Thoracic aorta (tissue), 2 donors: ENCODE measurements around the gene SH3RF2. TPM values are rescaled to one million over a fixed set of nuclear protein-coding genes. Genes with fewer than 3 reads are reported as not detected.

Experiments used
- ATAC-seq: fragments of 150-250 bp; one replicate; pipeline ENCODE4 v1.8.0; 2017; ENCODE audit warnings: low read depth; ENCODE audit not compliant: insufficient number of reproducible peaks, low FRiP score
- DNase-seq: peaks from one replicate; pipeline ENCODE4 v3.0.0-alpha.2; 2020; ENCODE audit warnings: low spot score
- H3K27ac ChIP-seq, 2 donors: fragments of 200-600 bp; sonication (generic); 1 replicate in 1 of 2; 2 replicates in 1 of 2; pipeline ENCODE4 v1.5.1; 2016; ENCODE audit warnings: mild to moderate bottlenecking in 2 of 2, moderate library complexity in 2 of 2
- H3K27me3 ChIP-seq: fragments of 200-600 bp; sonication (generic); replicated peaks from 2 replicates; pipeline ENCODE4 v1.6.0; 2016; ENCODE audit warnings: mild to moderate bottlenecking; ENCODE audit not compliant: insufficient read depth
- H3K36me3 ChIP-seq: fragments of 200-600 bp; sonication (generic); one replicate; pipeline ENCODE4 v1.5.1; 2016
- H3K4me1 ChIP-seq, 2 donors: fragments of 200-600 bp; sonication (generic); 1 replicate in 1 of 2; 2 replicates in 1 of 2; pipeline versions ENCODE4 v1.5.1 to v1.6.0; 2016; ENCODE audit warnings: low read depth in 2 of 2, mild to moderate bottlenecking in 1 of 2; ENCODE audit not compliant: control insufficient read depth in 1 of 2
- H3K4me3 ChIP-seq: fragments of 200-600 bp; sonication (generic); 2 replicates; pipeline ENCODE4 v1.5.1; 2016; ENCODE audit warnings: mild to moderate bottlenecking
- H3K9me3 ChIP-seq: fragments of 200-600 bp; sonication (generic); 2 replicates; pipeline ENCODE4 v1.5.1; 2016
- CTCF ChIP-seq: fragments of 200-600 bp; sonication (generic); IDR thresholded peaks from one replicate; pipeline ENCODE4 v1.5.1; 2019; ENCODE audit warnings: antibody characterized with exemption
- total RNA-seq, 2 donors: library from RNA; depleted of rRNA; stranded (reverse); fragments of >200 nt; gene quantifications; one replicate each; pipeline versions ENCODE4 v1.1.0 to v1.2.3, GENCODE V29; 2016

Gene SH3RF2
- total RNA-seq, 2 donors from 2014 or later, result 8.1 to 16.4 TPM

- peaks cover 7 to 22% of the 10 kb centered on the region in 2 donors for H3K4me1 ChIP-seq
- ATAC-seq (no peak), DNase-seq (no peak)
- no peak overlapping the region for H3K4me3 ChIP-seq
- no peaks in the 10 kb centered on the region for H3K27me3 ChIP-seq
- H3K36me3 ChIP-seq, result no peaks in the 10 kb centered on the region
- H3K27ac ChIP-seq, result no peak overlapping the region
- no peaks in the 10 kb centered on the region for H3K9me3 ChIP-seq
- TF ChIP-seq CTCF, result no peak
Observed at GRCh38 chr5:146072595-146072994, 136.2 kb downstream of the SH3RF2 start.

GRCh38 chr5:146073239-146073900, 137.0 kb downstream of the SH3RF2 start:
- H3K4me1 ChIP-seq, result peaks cover 7 to 22% of the 10 kb centered on the region in 2 donors
- no peak for DNase-seq
- TF ChIP-seq CTCF, result no peak

GRCh38 chr5:146076028-146076427, 139.7 kb downstream of the SH3RF2 start:
- no peak for DNase-seq
- Histone ChIP-seq H3K9me3 (no peaks in the 10 kb centered on the region), H3K4me3 (no peak overlapping the region), H3K27ac (no peak overlapping the region), H3K36me3 (no peaks in the 10 kb centered on the region), H3K27me3 (no peaks in the 10 kb centered on the region), H3K4me1 (peaks cover 7 to 15% of the 10 kb centered on the region in 2 donors)
- ATAC-seq, result no peak
- no peak for TF ChIP-seq CTCF

More at GRCh38 chr5:146073239-146073900, 137.0 kb downstream of the SH3RF2 start:
- H3K4me3 ChIP-seq, result no peak overlapping the region
- H3K9me3 ChIP-seq, result no peaks in the 10 kb centered on the region
- no peaks in the 10 kb centered on the region for H3K27me3 ChIP-seq
- ATAC-seq, result no peak
- H3K36me3 ChIP-seq, result no peaks in the 10 kb centered on the region
- H3K27ac ChIP-seq, result no peak overlapping the region

GRCh38 chr5:146076455-146076854, 140.1 kb downstream of the SH3RF2 start:
- Histone ChIP-seq H3K36me3 (no peaks in the 10 kb centered on the region), H3K9me3 (no peaks in the 10 kb centered on the region), H3K27me3 (no peaks in the 10 kb centered on the region), H3K4me1 (peaks cover 6 to 11% of the 10 kb centered on the region in 2 donors), H3K4me3 (no peak overlapping the region), H3K27ac (no peak overlapping the region)
- no peak for ATAC-seq
- no peak for DNase-seq
- no peak for TF ChIP-seq CTCF

GRCh38 chr5:146078566-146078965, 142.2 kb downstream of the SH3RF2 start:
- no peaks in the 10 kb centered on the region for H3K9me3 ChIP-seq
- H3K27me3 ChIP-seq, result no peaks in the 10 kb centered on the region
- ATAC-seq (no peak), DNase-seq (no peak)
- H3K27ac ChIP-seq, result no peak overlapping the region
- no peaks in the 10 kb centered on the region for H3K4me1 ChIP-seq
- H3K36me3 ChIP-seq, result no peaks in the 10 kb centered on the region
- TF ChIP-seq CTCF, result no peak
- H3K4me3 ChIP-seq, result no peak overlapping the region
